Heart left ventricle (tissue), 13 donors: ENCODE results near the gene DNAJB6.

Experiments used
- CTCF ChIP-seq, 12 donors: fragments of 200-600 bp; sonication (generic) in 4 of 12; IDR thresholded peaks; one replicate each; pipeline versions ENCODE4 v1.5.0 to v1.8.0; 2018 to 2022; ENCODE audit warnings: antibody characterized with exemption in 12 of 12, mild to moderate bottlenecking in 5 of 12
- POLR2A ChIP-seq, 2 donors: fragments of 450-650 bp; IDR thresholded peaks; one replicate each; pipeline ENCODE4 v1.6.1; 2017; ENCODE audit warnings: antibody characterized with exemption in 2 of 2, mild to moderate bottlenecking in 2 of 2, moderate library complexity in 2 of 2
- donor health status: ischemic (EF 13 %, LVEDD 7.1; RV severe dilation, severe dysfunction).
- donor health status: DM: no; HTN: yes; CAD: no.
- donor health status: DM: no; HTN: no; CAD: no.
- donor health status: ischemic (EF 25% LVEDD 6.9; RV normal size, moderate dysfunction).
- donor health status: ischemic (EF 25% LVEDD 5.7; RV mildly dilated, moderate dysfunction).
- donor health status: ischemic (EF 35%, LVEDD 5.7; RV mildly dilated, moderate dysfunction).
- donor health status: nonischemic (EF 11% LVEDD 7.7; RV severe dilation, severe dysfunction).
- donor health status: DM: yes; HTN: yes; CAD: no.
- donor health status: PGD.
- donor health status: ischemic (EF 29% LVEDD 5.4; RV normal size, mild dysfunction).
- donor health status: nonischemic (EF 23%, LVEDD 6.1; RV moderate dilation, normal function).

- TF ChIP-seq CTCF (IDR thresholded peaks at IDR 0.05) = no peak
- no peak for TF ChIP-seq POLR2A (IDR thresholded peaks at IDR 0.05)
Measured at GRCh38 chr7:157358041-157358752, 21.4 kb downstream of the DNAJB6 start.
